Measurements from ENCODE around the gene FGGY.

The FGGY gene

DNA sequence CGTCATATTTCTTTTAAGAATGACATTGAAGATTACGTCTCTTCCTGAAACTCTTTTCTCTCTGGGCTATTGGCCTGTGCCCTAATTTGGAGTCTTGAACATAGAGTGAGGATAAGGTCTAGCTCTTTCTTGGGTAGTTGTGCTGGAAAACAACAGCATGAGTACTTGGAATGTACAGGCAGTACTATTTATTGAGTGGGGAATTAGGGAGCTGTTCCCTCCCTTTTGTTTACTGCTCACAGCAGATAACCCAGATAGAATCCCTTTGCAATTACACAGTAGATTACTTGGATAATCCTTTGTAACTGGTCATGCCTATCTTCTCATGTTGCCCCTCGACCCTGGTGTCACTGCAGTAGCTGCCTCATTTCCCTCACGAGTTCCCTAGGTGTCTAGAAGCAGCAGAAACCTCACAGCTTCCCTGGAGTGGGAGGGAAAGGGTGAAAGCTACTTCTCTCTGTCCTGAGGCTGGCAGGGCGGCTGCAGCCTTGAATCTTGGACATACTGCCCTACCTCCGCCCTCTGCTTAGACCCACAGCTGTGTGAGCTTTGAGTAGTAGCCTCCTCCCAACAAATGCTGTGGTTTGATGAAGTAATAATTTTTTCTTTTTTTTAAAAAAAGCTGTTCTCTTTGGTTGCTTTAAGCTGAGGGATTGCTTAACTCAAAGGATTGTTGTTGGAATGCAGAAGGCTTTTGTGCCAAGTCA lies 70.6 kb downstream of the FGGY start:
- H3K27ac ChIP-seq: peak overlapping the region; percentile 88
- TF ChIP-seq, protein P1, sequence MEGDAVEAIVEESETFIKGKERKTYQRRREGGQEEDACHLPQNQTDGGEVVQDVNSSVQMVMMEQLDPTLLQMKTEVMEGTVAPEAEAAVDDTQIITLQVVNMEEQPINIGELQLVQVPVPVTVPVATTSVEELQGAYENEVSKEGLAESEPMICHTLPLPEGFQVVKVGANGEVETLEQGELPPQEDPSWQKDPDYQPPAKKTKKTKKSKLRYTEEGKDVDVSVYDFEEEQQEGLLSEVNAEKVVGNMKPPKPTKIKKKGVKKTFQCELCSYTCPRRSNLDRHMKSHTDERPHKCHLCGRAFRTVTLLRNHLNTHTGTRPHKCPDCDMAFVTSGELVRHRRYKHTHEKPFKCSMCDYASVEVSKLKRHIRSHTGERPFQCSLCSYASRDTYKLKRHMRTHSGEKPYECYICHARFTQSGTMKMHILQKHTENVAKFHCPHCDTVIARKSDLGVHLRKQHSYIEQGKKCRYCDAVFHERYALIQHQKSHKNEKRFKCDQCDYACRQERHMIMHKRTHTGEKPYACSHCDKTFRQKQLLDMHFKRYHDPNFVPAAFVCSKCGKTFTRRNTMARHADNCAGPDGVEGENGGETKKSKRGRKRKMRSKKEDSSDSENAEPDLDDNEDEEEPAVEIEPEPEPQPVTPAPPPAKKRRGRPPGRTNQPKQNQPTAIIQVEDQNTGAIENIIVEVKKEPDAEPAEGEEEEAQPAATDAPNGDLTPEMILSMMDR (conservative IDR thresholded peaks at IDR 0.05; ENCODE audit: low read depth): no peak
- DNase-seq (ENCODE audit: low spot score): no peak
- ChIA-PET POLR2A (ENCODE audit: low non-redundant PET) (no interaction called here), CTCF (interaction anchor here (0.7 kb wide), 1 partner anchor 1791 kb away, joined by 4 read pairs; no protein-coding TSS in a partner anchor)

DNA sequence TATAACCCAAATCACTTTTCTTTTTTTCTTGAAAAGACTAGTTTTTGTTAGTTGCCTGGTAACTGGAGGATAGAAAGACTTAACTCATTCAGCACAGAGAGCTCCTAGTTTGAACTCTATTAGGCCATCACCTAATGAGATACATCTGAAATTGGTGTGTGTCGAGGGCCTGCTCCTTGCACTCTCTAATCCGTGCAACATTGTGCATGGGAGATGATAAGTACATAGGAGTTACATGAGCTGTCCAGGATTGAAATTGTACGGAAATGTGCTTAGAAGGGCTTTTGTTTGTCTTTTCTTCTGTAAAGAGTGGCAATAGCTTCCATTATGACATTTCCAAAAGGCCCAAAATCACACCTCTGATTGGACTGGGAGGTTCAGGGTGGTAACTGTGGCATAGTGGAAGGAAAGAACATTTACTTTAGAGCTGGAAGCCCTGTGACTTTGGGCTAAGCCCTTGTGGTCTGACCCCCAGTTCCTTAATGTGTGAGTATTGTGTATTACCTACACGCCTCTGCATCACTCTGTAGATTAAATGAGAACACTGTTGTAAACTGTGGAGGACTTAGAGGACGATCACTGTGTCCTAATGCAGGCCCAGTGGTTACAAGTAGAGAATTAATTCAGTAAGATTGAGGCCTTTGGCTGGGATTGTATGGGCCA lies 71.2 kb downstream of the FGGY start:
- no peak for DNase-seq (ENCODE audit: low spot score)
- ChIA-PET POLR2A (ENCODE audit: low non-redundant PET) (no interaction called here), CTCF (interaction anchor here (0.7 kb wide), 1 partner anchor 1792 kb away, joined by 4 read pairs; no protein-coding TSS in a partner anchor)
- TF ChIP-seq, protein P1 (conservative IDR thresholded peaks at IDR 0.05; ENCODE audit: low read depth): no peak
- peak overlapping the region; percentile 88 for H3K27ac ChIP-seq

DNA sequence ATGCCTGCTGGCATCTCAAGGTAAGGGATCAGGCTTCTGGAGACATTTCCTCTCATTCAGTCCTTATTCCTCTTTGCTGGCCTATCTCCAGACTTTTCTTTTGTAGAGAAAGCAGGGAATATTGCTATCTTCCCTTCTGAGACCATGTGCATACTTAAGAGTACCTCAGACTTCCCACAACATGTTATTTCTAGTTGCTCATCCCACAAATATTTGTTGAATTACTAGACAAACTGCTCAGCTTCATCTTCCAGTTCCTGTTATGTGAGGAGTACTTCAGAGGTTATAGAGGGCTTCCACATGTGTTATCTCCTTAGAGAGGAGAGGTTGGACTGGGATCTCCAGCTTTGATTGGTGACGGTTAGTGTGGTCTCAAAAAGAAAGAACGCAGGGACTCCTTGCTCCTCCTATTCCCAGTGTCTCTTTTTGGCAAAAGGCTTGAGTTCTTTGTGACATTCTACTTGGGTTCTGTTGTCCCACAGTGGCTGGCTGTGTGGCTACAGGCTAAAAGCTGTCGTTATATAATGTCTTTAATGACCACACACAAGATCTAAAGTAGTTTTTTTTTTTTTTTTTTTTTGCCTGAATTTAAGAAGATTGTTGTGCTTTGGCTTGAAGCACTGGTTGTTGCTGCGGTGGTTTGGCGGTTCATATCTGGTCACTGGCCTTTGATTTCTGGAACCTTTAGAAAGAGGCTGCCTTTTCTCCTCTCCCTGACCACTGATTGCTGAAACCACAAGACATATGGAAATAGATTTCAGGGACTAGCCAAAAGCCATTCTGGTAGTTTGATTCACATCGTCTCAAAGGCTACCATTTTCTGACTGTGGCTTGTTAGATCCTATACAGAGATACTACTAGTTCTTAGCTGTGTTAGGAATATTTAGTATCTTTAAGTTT lies 78.7 kb downstream of the FGGY start:
- H3K27ac ChIP-seq: peak overlapping the region; percentile 77
- ChIA-PET POLR2A (ENCODE audit: low non-redundant PET) (interaction anchor here (0.6 kb wide), 1 partner anchor 97 kb away, joined by 3 read pairs; no protein-coding TSS in a partner anchor), CTCF (interaction anchor here (0.6 kb wide), 2 partner anchors 107 to 341 kb away, joined by 3 to 5 read pairs; no protein-coding TSS in a partner anchor)
- TF ChIP-seq, protein P1 (conservative IDR thresholded peaks at IDR 0.05; ENCODE audit: low read depth): no peak
- peak; percentile 93 for DNase-seq (ENCODE audit: low spot score)

DNA sequence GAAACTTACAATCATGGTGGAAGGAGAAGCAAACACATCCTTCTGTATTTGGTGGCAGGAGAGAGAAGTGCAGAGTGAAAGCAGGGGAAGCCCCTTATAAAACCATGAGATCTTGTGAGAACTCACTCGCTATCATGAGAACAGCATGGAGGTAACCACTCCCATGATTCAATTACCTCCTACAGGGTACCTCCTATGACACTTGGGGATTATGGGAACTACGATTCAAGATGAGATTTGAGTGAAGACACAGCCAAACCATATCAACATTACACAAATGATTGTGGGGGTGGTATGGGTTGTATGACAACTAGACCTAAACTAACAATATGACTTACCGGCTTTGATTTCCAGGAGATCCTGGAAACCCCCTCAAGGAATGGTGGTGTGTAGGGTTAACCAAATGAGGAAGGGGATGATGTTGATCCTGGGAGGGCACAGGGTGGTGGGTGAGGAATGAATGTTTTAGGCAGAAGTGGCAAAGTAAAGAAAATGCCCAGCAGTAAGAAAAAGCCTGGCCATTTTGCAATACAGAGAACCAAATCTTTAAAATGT lies 80.5 kb downstream of the FGGY start:
- ChIA-PET POLR2A (ENCODE audit: low non-redundant PET) (no interaction called here), CTCF (no interaction called here)

DNA sequence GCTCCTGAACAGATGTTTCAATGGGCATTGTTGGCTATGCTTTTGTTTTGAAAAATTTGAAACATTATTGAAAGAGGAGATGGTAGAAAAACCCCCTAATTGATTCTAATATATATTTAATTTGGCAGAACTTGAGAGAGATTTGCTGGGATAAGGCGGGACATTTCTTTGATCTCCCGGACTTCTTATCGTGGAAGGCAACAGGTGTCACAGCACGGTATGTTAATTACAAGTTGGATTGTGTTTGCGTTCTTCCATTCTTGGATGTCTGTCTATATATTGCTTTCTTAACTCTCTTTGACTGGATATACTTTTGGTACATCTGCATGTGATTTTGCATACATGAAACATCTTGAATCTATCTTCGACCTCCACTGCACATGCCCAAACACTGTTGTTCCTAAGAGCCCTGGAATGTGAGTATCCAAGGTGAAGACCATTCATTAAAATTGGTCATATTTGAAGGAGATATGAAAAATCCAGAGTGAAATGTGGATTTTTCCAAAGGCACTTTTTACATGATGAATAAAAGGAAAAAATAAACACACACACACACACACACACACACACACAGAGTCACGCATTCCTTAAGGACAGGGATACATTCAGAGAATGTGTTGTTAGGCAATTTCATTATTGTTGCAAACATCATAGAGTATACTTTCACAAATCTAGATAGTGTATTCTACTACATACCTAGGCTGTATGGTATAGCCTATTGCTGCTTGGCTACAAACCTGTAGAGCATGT lies 81.9 kb downstream of the FGGY start:
- TF ChIP-seq, protein P1 (conservative IDR thresholded peaks at IDR 0.05; ENCODE audit: low read depth): no peak
- no peak for DNase-seq (ENCODE audit: low spot score)
- CTCF ChIA-PET: no interaction called here
- POLR2A ChIA-PET (ENCODE audit: low non-redundant PET): no interaction called here
- H3K27ac ChIP-seq: no peak overlapping the region

More for the DNA sequence above, 80.5 kb downstream of the FGGY start:
- DNase-seq (ENCODE audit: low spot score): no peak
- no peak overlapping the region for H3K27ac ChIP-seq
- TF ChIP-seq, protein P1 (conservative IDR thresholded peaks at IDR 0.05; ENCODE audit: low read depth): no peak
